Measurements from ENCODE around the gene ADORA2B.
"Not testable (repeated sequence)": the region's sequence is repeated elsewhere in the genome, so short reads cannot be mapped to it uniquely, and the experiment has no call there.

- TF ChIP-seq, protein P1, sequence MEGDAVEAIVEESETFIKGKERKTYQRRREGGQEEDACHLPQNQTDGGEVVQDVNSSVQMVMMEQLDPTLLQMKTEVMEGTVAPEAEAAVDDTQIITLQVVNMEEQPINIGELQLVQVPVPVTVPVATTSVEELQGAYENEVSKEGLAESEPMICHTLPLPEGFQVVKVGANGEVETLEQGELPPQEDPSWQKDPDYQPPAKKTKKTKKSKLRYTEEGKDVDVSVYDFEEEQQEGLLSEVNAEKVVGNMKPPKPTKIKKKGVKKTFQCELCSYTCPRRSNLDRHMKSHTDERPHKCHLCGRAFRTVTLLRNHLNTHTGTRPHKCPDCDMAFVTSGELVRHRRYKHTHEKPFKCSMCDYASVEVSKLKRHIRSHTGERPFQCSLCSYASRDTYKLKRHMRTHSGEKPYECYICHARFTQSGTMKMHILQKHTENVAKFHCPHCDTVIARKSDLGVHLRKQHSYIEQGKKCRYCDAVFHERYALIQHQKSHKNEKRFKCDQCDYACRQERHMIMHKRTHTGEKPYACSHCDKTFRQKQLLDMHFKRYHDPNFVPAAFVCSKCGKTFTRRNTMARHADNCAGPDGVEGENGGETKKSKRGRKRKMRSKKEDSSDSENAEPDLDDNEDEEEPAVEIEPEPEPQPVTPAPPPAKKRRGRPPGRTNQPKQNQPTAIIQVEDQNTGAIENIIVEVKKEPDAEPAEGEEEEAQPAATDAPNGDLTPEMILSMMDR (IDR thresholded peaks at IDR 0.05; ENCODE audit: poor library complexity) = not testable (repeated sequence)
- TF ChIP-seq EZH2 (IDR thresholded peaks at IDR 0.05; ENCODE audit: borderline replicate concordance) = not testable (repeated sequence)
Measured at GRCh38 chr17:15979013-15979412, 34.1 kb downstream of the ADORA2B start.

Measured in hepatocyte (in vitro differentiated cells).